Activated CD4-positive, CD25-positive, alpha-beta regulatory T cell (primary cell): ENCODE results near the gene ALCAM.
"Not testable (repeated sequence)": the region's sequence is repeated elsewhere in the genome, so short reads cannot be mapped to it uniquely, and the experiment has no call there.

Experiments used
- DNase-seq, 4 experiments: peaks; one replicate each; lab custom pipeline; 2025; lab: John Stamatoyannopoulos, UW

The ALCAM gene

GRCh38 chr3:105388176-105388575 is 21.5 kb downstream of the ALCAM start:
- no peak for DNase-seq

- not testable (repeated sequence) for DNase-seq
Measured at GRCh38 chr3:105389759-105390158, 23.1 kb downstream of the ALCAM start.

- not testable (repeated sequence) for DNase-seq
Measured at GRCh38 chr3:105392598-105392997, 25.9 kb downstream of the ALCAM start.

GRCh38 chr3:105394177-105394576 is 27.5 kb downstream of the ALCAM start:
- DNase-seq = no peak

- no peak for DNase-seq
Measured at GRCh38 chr3:105397974-105398373, 31.3 kb downstream of the ALCAM start.

- no peak for DNase-seq
Measured at GRCh38 chr3:105398437-105398836, 31.7 kb downstream of the ALCAM start.

- DNase-seq = no peak
Measured at GRCh38 chr3:105399062-105399461, 32.4 kb downstream of the ALCAM start.

- no peak for DNase-seq
Measured at GRCh38 chr3:105399611-105400010, 32.9 kb downstream of the ALCAM start.

GRCh38 chr3:105401254-105401653 is 34.5 kb downstream of the ALCAM start:
- no peak for DNase-seq

GRCh38 chr3:105401691-105402149 is 35.0 kb downstream of the ALCAM start:
- DNase-seq = no peak

- DNase-seq = no peak
Measured at GRCh38 chr3:105402287-105402801, 35.6 kb downstream of the ALCAM start.

- DNase-seq = not testable (repeated sequence)
Measured at GRCh38 chr3:105403034-105403433, 36.3 kb downstream of the ALCAM start.

- no peak for DNase-seq
Measured at GRCh38 chr3:105406268-105406667, 39.6 kb downstream of the ALCAM start.

- DNase-seq = no peak
Measured at GRCh38 chr3:105409364-105409763, 42.7 kb downstream of the ALCAM start.

GRCh38 chr3:105413343-105413887 is 46.7 kb downstream of the ALCAM start:
- DNase-seq = no peak

GRCh38 chr3:105414841-105415240 is 48.1 kb downstream of the ALCAM start:
- no peak for DNase-seq

- DNase-seq = no peak
Measured at GRCh38 chr3:105415951-105416350, 49.2 kb downstream of the ALCAM start.

- no peak for DNase-seq
Measured at GRCh38 chr3:105417525-105418289, 51.0 kb downstream of the ALCAM start.

- DNase-seq = no peak
Measured at GRCh38 chr3:105422645-105423044, 55.9 kb downstream of the ALCAM start.

GRCh38 chr3:105423397-105423796 is 56.7 kb downstream of the ALCAM start:
- DNase-seq = no peak

GRCh38 chr3:105424412-105425152 is 57.9 kb downstream of the ALCAM start:
- no peak for DNase-seq

- no peak for DNase-seq
Measured at GRCh38 chr3:105425153-105425502, 58.4 kb downstream of the ALCAM start.

GRCh38 chr3:105427332-105427731 is 60.6 kb downstream of the ALCAM start:
- no peak for DNase-seq
